MCF 10A (cell line): ENCODE results near the gene LRBA. TPM values are rescaled to one million over a fixed set of nuclear protein-coding genes. Genes with fewer than 3 reads are reported as not detected.
A peak's percentile ranks its signal among the peaks of the same experiment; 100 is the strongest.

ENCODE experiments used
- BruUV-seq: library from RNA; stranded (reverse); fragments of 400-500 nt; replicated peaks from 2 replicates; lab custom pipeline; 2021; lab: Mats Ljungman, UMichigan
- CTCF ChIA-PET: fragments of 300-600 bp; sonication (Branson Sonifier 250); formaldehyde crosslinking; extraction: SDS; loops from one replicate; lab custom pipeline; 2021; ENCODE audit warnings: antibody characterized with exemption, inconsistent platforms; lab: Yijun Ruan, JAX
- POLR2A ChIA-PET: fragments of 300-600, 350-650 bp; sonication (Branson Sonifier 250); formaldehyde crosslinking; extraction: SDS; loops from one replicate; lab custom pipeline; 2020; ENCODE audit warnings: antibody characterized with exemption, inconsistent platforms; lab: Yijun Ruan, JAX
- DNase-seq: peaks from one replicate; pipeline ENCODE4 v3.0.0-alpha.2; 2018; ENCODE audit not compliant: unreplicated experiment
- H3K27ac Mint-ChIP-seq: one replicate; pipeline ENCODE4 v1.8.0; 2022; ENCODE audit warnings: mild to moderate bottlenecking, low read depth, mixed read lengths; ENCODE audit not compliant: unreplicated experiment
- H3K27me3 Mint-ChIP-seq: one replicate; pipeline ENCODE4 v1.8.0; 2022; ENCODE audit warnings: mixed read lengths; ENCODE audit not compliant: insufficient read depth, unreplicated experiment
- H3K36me3 Mint-ChIP-seq: one replicate; pipeline ENCODE4 v1.8.0; 2022; ENCODE audit warnings: mild to moderate bottlenecking, moderate library complexity, mixed read lengths; ENCODE audit not compliant: insufficient read depth, unreplicated experiment
- H3K4me1 Mint-ChIP-seq: one replicate; pipeline ENCODE4 v1.8.0; 2022; ENCODE audit warnings: mixed read lengths; ENCODE audit not compliant: insufficient read depth, unreplicated experiment
- H3K4me3 Mint-ChIP-seq: one replicate; pipeline ENCODE4 v1.8.0; 2022; ENCODE audit warnings: mild to moderate bottlenecking, moderate library complexity, mixed read lengths; ENCODE audit not compliant: unreplicated experiment
- H3K9me3 Mint-ChIP-seq: one replicate; pipeline ENCODE4 v1.8.0; 2022; ENCODE audit warnings: mixed read lengths; ENCODE audit not compliant: unreplicated experiment
- intact Hi-C: fragments of 100-400 bp; cut with micrococcal nuclease; formaldehyde crosslinking; loops from 2 replicates; pipeline ENCODE4 v1.14.1; 2022
- total RNA-seq: library from RNA; stranded (reverse); gene quantifications from 2 replicates; pipeline ENCODE4 v1.2.3, GENCODE V29; 2022
- TF ChIP-seq, protein P1 (sequence below): fragments of 200-600 bp; IDR thresholded peaks from one replicate; pipeline ENCODE4 v1.8.0; 2022; ENCODE audit warnings: antibody characterized with exemption, mild to moderate bottlenecking; ENCODE audit not compliant: unreplicated experiment

Gene LRBA
- total RNA-seq, 1 experiment from 2014 or later: 64.5 TPM

DNA sequence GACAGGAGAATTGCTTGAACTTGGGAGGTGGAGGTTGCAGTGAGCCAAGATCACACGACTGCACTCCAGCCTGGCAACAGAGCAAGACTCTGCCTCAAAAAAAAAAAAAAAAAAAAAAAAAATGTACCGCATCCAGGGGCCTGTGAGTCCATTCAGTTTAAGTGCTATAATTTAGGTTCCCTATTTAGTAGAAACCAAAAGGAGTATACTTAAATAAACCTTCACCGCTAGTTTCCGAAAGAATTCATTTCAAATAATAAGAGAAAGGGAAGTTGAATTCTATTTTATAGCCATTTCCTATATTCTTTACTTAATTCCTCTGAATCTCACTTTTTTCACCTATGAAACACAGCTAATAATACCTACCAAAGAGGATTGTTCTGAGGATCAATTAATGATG lies 20.8 kb upstream of the LRBA start:
- H3K27ac Mint-ChIP-seq: no peak overlapping the region
- peaks cover 6% of the 10 kb centered on the region for H3K4me1 Mint-ChIP-seq
- intact Hi-C loops: no loop called here
- H3K9me3 Mint-ChIP-seq: no peaks in the 10 kb centered on the region
- no TSS peak for BruUV-seq
- no peaks in the 10 kb centered on the region for H3K36me3 Mint-ChIP-seq
- DNase-seq: no peak
- no peaks in the 10 kb centered on the region for H3K27me3 Mint-ChIP-seq
- TF ChIP-seq, protein P1, sequence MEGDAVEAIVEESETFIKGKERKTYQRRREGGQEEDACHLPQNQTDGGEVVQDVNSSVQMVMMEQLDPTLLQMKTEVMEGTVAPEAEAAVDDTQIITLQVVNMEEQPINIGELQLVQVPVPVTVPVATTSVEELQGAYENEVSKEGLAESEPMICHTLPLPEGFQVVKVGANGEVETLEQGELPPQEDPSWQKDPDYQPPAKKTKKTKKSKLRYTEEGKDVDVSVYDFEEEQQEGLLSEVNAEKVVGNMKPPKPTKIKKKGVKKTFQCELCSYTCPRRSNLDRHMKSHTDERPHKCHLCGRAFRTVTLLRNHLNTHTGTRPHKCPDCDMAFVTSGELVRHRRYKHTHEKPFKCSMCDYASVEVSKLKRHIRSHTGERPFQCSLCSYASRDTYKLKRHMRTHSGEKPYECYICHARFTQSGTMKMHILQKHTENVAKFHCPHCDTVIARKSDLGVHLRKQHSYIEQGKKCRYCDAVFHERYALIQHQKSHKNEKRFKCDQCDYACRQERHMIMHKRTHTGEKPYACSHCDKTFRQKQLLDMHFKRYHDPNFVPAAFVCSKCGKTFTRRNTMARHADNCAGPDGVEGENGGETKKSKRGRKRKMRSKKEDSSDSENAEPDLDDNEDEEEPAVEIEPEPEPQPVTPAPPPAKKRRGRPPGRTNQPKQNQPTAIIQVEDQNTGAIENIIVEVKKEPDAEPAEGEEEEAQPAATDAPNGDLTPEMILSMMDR: no peak
- POLR2A ChIA-PET: interaction anchor here (1.6 kb wide), 1 partner anchor 20 kb away, joined by 3 read pairs; no protein-coding TSS in a partner anchor
- CTCF ChIA-PET: no interaction called here
- H3K4me3 Mint-ChIP-seq: no peak overlapping the region

- H3K4me3 Mint-ChIP-seq: no peak overlapping the region
- BruUV-seq: no TSS peak
- peaks cover 6% of the 10 kb centered on the region for H3K4me1 Mint-ChIP-seq
- no peaks in the 10 kb centered on the region for H3K36me3 Mint-ChIP-seq
- H3K27ac Mint-ChIP-seq: no peak overlapping the region
- TF ChIP-seq, protein P1: no peak
- no peaks in the 10 kb centered on the region for H3K9me3 Mint-ChIP-seq
- no peaks in the 10 kb centered on the region for H3K27me3 Mint-ChIP-seq
- ChIA-PET POLR2A (interaction anchor here (1.6 kb wide), 1 partner anchor 19 kb away, joined by 3 read pairs; no protein-coding TSS in a partner anchor), CTCF (no interaction called here)
- DNase-seq: no peak
- intact Hi-C loops: no loop called here
Measured at GRCh38 chr4:151035328-151035727, 20.2 kb upstream of the LRBA start.

GRCh38 chr4:151034829-151035228 lies 19.7 kb upstream of the LRBA start:
- DNase-seq: no peak
- intact Hi-C loops: no loop called here
- ChIA-PET CTCF (no interaction called here), POLR2A (interaction anchor here (1.6 kb wide), 1 partner anchor 18 kb away, joined by 3 read pairs; no protein-coding TSS in a partner anchor)
- Mint-ChIP-seq H3K4me3 (no peak overlapping the region), H3K36me3 (no peaks in the 10 kb centered on the region), H3K4me1 (peaks cover 6% of the 10 kb centered on the region), H3K9me3 (no peaks in the 10 kb centered on the region), H3K27ac (no peak overlapping the region), H3K27me3 (no peaks in the 10 kb centered on the region)
- no TSS peak for BruUV-seq
- TF ChIP-seq, protein P1: no peak

DNA sequence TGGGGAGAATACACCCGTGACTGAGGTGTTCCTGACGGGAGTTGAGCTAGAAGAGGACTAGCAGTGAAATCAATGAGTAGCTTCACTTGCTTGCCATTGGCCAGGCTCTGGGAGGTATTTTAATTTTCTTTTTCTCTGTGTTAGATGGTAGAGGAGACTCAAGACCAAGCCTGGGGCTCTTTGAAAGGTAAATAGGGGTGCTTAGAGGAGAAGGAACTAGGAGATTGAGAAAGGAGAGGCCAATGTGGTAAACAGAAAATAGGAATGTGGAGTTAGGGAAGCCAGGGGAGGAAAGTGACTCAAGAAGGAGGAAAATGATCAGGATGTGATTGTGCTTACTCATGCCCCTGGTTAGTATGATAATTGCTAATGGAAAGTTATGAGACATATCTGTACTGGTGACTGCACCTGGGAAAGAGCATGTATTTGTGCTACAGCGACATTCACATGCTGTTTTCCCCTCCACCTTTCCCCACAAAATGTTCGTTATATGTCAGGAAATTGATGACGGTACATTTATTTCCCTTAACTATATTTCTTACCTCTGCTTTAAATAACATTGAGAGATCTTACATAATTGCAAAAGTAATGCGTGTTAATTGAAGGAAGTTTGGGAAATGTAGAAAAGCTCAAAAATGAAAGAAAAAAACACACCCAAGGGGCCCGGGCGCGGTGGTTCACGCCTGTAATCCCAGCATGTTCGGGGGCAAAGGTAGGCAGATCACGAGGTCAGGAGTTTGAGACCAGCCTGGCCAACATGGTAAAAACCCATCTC lies 16.9 kb upstream of the LRBA start:
- Mint-ChIP-seq H3K9me3 (no peaks in the 10 kb centered on the region), H3K27ac (no peak overlapping the region), H3K36me3 (no peaks in the 10 kb centered on the region), H3K4me3 (no peak overlapping the region), H3K4me1 (peaks cover 6% of the 10 kb centered on the region), H3K27me3 (no peaks in the 10 kb centered on the region)
- BruUV-seq: no TSS peak
- DNase-seq: peak; percentile 28
- intact Hi-C loops: no loop called here
- ChIA-PET CTCF (interaction anchor here (0.6 to 0.8 kb wide), 2 partner anchors 20 to 27 kb away, joined by 3 read pairs; no protein-coding TSS in a partner anchor), POLR2A (interaction anchor here (1.5 kb wide), 1 partner anchor 16 kb away, joined by 4 read pairs; no protein-coding TSS in a partner anchor)
- TF ChIP-seq, protein P1: no peak
